Stimulated activated CD8-positive, alpha-beta memory T cell treated with anti-CD3 and anti-CD28 coated beads, Interleukin-15, amount 100 ng/mL, for 48 hours (primary cell): ENCODE results near the gene CKAP5.

Experiments
- DNase-seq, 2 donors: peaks; one replicate each; pipeline ENCODE4 v3.0.0-alpha.2; 2020; ENCODE audit warnings: low read depth in 2 of 2

Gene CKAP5

DNA sequence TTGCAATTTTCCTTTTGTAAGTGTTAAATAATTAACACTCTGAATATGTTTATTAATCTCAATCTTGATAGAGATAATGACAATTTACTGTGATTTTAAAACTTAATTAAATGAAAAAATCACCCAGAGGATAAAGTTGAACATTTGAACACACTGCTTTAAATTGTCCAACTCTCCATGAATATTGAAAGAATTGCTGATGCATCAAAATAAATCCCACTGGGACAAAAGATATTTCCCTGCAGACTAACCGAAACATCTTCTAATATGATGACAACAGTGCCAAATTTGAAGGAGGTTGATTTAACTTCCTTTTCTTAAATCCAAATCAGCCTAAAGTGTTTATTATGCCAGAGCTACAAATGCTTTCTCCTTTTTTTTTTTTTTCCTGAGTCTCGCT, 79.4 kb downstream of the CKAP5 start:
- no peak for DNase-seq

DNA sequence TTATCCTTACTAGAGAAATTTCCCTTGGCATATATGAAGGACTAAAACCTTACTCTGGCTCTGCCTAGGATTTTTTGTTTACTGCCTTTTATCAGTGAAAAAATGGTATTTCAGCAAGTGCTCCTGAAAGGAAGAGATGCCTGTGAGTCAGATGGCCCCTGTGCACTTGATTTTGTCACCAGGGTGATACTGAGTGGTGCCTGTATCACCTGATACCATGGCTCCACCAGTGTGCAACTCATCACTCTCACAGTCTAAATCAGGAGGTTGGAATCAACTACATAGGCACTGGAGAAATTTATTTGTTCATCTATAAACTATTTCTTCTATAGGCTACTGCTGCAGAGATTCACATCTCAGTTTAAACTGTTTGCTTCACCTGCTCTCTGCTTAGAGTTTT, 83.8 kb downstream of the CKAP5 start:
- DNase-seq: no peak

DNA sequence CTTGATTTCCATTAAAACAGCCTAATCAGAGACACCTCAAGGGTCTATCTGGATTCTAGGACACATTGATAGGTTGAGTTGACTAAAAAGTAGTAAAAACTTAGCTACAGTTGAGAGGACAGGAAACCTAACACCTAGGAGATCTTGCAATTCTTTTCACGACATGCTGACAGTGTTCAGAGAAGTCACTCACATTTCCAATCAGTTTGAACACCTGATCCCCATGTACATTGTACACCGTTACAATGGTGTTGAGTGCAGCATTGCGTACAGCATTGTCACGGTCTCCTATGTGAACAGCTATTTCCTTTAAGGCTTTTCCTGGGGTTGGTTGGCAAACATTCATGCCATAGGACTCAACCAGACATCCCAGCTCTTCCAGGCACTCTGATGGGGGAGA, 84.3 kb downstream of the CKAP5 start:
- no peak for DNase-seq

DNA sequence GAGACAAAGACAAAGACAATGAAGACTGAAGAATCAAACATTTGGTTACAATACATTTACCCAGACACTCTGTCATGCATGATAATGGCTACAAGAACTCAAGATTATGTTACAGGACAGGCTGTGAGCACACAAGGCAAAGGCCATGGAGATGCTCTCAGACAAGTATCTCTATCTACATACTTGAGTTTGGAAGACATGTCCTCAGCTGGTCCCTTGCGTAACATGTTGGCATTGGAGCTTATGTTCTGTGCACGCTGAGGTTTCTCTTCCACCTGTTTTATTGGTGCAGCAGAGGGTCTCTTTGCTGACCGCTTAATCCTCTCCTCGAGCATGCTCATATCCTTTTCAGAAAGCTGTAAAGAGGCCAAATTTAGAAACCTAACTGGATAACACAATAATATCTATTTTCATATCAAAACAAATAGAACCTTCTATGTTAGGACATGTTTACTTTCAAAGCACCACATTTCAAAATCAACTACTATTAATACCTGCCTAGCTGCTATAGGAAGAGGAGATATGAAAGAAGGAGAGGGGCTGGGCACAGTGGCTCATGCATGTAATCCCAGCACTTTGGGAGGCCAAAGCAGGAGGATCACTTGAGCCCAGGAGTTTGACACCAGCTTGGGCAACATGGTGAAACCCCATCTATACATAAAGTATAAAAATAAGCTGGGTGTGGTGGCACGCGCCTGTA, 85.5 kb downstream of the CKAP5 start:
- DNase-seq: no peak

DNA sequence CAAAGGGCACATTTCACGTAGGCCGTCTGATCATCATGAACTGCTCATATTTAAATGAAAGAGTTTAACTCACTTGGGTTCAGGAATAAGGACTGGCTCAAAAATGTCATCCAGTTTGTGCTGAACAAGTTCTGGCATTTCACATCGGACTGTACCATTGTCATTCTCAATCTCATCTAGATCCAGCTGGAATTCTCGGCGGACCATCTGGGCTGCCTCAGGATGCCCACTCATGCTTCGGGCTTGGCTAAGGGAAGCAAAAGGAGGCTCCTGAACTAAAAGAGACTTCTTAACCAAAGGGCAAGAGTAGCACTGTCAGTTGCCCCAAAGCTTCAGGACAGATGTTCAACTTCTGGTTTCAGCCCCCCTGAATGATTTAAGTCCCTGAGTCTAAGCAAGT, 86.9 kb downstream of the CKAP5 start:
- no peak for DNase-seq

DNA sequence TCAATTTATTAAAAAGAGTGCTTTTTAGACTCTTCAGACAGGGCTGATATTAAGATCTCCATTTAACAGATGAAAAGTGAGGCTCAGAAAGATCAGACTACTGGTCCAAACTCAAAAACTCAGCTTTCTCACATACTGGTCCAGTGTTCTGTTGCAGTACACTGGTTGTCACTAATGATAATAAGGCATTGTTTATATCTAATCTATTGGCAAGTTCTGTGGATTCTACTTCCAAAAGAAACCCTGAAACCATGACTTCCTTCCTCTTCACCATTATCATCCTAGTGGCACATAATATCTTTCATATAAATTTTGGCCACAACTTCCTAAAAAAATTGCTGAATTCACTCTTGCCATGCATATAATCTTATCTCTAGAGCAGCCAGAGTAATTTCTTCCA, 90.1 kb downstream of the CKAP5 start:
- no peak for DNase-seq

DNA sequence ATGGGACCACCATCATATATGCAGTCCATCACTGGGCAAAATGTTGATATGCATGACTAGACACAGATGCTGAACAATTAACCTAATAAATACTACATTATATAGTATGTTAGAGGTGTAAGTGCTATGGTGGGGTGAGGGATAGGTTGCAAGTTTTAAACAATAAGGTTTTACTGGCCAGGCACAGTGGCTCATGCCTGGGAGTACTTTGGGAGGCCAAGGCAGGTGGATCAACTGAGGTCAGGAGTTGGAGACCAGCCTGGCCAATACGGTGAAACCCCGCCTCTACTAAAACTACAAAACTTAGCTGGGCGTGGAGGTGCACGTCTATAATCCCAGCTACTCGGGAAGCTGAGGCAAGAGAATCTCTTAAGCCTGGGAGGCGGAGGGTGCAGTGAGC, 98.9 kb downstream of the CKAP5 start:
- DNase-seq: no peak

DNA sequence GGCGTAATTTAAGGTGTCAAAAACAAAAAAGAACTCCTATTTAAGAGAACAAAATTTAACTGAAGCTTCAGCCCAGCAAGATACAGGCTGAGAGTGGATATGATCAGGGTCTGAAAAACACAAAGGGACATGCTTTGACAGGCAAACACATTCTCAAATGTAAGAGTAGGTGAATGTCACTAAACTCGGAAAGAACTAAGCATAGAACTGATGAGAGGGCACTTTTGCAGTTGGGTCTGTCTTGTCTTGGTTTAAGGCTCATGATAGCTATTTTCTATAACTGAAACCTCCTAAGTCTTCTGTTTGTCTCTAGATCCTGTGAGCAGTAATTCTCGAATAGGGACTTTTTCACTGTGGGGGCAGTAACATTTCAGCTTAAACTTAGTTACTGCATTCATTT, 100.1 kb downstream of the CKAP5 start:
- DNase-seq: no peak

DNA sequence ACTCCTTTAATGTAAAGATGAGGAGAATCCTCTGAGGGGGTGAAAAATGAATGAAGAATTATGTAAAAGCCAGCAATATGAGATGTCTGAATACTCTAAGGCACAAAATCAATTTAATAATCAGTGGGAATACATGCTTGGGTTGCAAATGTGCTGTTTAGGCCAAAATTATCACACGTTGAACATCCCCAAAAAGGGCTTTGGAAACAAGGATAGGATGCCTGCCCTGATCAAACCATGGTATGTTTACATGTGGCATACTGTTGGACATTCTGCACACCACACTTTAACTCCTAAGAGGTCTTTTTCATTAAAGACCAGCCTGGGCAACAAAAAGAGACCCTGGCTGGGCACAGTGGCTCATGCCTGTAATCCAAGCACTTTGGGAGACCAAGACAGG, 100.8 kb downstream of the CKAP5 start:
- DNase-seq: no peak

DNA sequence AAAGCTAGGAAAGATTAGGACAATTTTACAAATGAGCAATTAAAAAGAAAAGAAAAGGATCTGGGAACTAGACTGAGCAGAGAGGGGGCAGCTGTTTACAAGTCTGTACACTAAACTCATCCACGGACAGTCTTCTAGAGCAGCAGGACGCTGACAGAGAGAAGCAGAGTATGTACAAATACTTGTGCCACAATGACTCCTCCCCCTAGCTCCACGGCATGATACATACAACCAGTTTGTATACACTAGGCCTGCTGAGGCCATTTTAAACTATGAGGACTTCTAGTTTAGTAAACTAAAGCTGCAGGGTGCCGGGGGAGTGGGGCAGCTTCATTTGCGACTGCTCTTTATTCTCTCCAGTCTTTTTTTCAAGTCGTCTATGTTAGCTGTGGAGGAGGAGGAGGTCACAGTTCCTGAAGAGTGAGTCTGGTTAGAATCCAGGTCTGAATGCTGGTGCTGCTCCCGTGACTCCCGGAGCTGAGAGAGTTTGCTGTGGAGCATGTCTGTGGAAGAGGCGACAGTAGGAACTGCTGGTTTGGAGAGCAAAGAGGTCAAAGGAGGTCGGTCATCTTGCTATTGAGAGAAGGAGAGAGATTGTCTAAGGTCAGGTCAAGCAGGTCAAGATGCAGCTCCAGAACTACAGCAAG, 102.3 kb downstream of the CKAP5 start:
- DNase-seq: no peak

DNA sequence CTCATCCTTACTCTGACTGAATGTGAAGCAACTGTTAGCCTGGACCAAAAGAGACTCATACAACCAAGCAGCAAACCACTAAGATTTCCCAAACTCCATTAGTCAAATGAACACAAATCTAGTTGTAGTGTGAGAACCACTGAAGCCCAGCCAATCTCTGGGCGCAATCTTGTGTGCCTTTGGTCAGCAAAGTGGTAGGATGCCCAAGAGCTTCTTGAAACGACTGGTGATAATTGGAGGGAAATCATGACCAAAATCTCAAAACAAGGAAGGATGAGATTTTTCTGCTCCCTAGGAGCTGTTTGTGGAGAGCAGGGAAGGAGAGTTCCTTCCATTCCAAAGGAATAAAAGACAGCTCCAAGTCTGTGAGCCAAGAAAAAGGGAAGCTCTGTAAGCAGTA, 103.0 kb downstream of the CKAP5 start:
- DNase-seq: no peak

DNA sequence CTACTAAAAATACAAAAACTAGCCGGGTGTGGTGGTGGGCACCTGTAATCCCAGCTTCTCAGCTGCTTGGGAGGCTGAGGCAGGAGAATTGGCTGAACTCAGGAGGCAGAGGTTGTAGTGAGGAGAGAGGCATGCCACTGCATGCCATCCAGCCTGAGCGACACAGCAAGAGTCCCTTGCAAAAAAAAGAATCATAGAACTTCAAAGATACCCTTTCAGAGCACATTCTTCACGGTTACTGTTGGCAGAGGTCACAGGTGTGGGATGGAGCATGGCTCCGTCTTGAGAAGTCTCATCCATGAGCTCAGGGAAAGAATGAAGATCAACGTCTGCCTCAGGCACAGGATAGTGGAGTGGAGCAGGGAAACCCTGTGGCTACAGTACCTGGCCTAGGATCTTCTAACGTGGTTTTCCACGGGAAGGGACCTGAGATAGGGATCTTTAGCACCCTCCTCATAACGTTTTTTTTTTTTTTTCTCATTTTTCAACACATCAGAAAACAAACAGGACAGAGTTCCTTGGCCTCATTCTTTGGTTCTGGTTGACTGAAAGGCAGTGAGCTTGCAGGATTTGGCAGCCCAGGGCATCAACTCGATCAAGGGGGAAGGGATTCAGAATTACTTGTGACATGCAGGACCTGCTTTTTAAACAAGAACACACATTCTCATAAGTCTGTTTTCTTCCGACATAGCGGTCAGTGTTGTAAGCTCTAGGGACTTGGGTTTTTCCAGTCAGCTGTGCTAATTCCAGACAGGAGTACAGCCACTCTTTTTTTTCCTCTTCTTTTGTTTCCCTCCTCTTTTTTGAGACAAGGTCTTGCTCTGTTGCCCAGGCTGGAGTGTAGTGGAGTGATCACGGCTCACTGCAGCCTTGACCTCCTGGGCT, 104.2 kb downstream of the CKAP5 start:
- DNase-seq: no peak

DNA sequence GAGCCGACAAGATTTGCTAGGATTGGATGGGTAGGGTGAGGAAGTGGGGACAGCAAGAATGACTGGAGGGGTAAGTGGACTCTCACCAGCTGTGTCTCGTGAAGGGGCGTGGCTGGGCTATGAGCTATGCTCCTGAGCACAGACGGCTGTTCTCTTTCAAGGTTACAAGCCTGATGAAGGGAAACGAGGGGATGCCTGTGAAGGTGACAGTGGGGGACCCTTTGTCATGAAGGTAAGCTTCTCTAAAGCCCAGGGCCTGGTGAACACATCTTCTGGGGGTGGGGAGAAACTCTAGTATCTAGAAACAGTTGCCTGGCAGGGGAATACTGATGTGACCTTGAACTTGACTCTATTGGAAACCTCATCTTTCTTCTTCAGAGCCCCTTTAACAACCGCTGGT, 107.2 kb downstream of the CKAP5 start:
- DNase-seq: no peak

DNA sequence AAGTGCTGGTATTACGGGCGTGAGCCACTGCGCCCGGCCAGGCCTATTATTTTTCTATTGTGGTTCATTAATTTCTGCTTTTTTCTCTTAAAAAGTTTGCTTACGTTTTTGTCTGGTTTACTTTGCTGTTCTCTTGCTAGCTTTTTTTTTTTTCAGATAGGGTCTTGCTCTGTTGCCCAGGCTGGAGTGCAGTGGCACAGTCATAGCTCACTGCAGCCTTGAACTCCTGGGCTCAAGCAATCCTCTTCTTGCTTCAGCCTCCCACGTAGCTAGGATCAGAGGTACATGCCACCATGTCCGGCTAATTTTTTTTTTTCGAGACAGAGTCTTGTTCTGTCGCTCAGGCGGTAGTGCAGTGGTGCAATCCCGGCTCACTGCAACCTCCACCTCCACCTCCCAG, 108.4 kb downstream of the CKAP5 start:
- no peak for DNase-seq

DNA sequence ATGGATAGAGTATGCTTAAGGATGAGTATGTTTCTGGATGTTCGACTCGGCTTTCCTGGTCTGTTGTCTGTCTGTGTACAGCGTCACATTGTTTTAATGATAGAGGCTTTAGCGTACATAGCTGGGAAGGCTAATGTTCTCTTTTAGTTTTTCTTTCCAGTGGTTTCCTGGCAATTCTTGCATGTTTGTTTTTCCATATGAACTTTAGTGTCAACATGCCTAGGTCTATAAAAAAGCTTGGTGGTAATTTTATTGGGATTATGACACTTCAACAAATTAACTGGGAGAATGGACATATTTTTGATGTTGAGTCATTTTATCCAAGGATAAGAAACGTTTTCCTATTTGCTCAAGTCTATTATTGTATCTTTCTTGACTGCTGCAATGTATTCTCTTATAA, 109.5 kb downstream of the CKAP5 start:
- no peak for DNase-seq

DNA sequence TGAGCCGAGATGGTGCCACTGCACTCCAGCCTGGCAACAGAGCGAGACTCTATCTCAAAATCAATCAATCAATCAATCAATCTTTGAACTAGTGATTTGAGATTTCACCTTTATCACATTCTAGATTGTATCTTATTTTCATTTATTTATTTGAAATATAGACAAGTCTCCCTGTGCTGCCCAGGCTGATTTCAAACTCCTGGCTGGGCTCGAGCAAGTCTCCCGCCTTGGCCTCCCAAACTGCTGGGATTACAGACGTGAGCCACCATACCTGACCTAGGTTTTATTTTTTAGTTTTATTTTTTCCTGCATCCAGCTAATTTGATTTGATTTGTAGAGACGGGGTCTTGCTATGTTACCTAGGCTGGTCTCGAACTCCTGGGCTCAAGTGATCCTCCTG, 109.9 kb downstream of the CKAP5 start:
- DNase-seq: no peak

DNA sequence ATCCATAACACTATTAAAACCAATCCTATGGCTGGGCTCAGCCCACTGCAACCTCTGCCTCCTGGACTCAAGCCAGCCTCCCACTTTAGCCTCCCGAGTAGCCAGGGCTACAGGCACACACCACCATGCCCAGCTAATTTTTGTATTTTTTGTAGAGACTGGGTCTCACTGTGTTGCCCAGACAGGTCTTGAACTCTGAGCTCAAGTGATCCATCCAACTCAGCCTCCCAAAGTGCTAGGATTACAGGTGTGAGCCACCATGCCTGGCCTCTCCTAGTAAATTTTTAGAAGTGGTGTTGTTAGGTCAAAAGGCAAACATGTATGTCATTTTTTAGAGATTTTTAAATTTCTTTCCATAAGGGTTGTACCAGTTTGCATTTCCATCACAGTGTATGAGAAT, 112.8 kb downstream of the CKAP5 start:
- DNase-seq: no peak

DNA sequence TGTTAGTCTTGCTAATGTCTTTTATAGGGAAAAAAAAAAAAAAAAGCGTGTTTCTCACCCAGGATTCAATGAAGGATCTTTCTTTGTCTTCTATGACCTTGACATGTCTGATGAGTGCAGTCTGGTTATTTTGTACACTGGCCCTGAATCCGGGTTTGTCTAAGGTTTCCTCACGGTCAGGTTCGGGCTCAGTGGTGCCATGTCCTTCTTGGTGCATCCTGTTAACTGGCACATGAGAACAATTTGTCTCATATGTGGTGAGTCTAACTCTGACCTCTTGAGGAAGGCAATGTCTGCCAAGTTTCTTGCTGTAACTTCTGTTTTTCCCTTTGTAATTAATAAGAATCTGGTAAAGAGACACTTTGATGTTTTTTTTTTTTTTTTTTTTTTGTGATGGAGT, 114.5 kb downstream of the CKAP5 start:
- no peak for DNase-seq

DNA sequence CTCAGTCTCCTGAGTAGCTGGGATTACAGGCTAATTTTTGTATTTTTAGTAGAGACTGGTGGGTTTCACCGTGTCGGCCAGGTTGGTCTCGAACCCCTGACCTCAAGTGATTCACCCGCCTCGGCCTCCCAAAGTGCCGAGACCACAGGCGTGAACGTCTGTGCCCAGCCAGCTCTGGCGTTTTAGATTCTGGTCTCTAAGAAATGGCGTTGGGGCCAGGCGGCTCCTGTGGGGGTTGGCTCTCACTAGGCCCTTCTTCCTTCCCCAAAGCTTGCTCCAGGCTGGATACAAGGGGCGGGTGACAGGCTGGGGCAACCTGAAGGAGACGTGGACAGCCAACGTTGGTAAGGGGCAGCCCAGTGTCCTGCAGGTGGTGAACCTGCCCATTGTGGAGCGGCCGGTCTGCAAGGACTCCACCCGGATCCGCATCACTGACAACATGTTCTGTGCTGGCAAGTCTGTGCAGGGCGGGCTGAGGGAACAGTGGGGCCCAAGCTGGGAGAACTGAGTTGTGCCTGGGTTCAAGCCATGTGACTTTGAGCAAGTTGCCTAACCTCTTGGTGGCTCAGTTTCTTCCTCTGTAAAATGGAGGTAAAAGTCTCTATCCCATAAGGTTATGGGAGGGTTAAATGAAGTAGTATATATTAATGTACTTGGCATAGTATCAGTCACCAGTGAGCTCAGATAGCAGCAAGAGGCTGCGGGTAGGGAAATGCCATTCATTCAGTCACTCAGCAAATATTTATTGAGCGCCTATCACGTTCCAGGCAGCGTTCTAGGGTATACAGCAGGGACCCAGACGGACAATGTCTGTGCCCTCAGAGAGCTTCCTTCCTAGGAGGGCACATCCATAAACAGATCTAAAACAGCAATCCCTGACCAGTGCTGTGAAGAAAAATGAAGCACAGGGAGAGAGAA, 116.7 kb downstream of the CKAP5 start:
- no peak for DNase-seq

DNA sequence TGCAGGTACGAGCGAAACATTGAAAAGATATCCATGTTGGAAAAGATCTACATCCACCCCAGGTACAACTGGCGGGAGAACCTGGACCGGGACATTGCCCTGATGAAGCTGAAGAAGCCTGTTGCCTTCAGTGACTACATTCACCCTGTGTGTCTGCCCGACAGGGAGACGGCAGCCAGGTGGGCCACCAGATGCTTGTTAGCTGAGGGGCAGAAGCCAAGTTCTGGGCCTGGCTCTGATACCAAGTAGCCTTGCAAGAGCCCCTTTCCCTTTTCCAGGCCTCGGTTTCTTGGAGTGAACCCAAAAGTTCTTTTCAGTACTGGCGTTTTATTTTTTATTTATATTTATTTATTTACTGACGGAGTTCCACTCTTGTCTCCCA, 117.4 kb downstream of the CKAP5 start:
- no peak for DNase-seq

DNA sequence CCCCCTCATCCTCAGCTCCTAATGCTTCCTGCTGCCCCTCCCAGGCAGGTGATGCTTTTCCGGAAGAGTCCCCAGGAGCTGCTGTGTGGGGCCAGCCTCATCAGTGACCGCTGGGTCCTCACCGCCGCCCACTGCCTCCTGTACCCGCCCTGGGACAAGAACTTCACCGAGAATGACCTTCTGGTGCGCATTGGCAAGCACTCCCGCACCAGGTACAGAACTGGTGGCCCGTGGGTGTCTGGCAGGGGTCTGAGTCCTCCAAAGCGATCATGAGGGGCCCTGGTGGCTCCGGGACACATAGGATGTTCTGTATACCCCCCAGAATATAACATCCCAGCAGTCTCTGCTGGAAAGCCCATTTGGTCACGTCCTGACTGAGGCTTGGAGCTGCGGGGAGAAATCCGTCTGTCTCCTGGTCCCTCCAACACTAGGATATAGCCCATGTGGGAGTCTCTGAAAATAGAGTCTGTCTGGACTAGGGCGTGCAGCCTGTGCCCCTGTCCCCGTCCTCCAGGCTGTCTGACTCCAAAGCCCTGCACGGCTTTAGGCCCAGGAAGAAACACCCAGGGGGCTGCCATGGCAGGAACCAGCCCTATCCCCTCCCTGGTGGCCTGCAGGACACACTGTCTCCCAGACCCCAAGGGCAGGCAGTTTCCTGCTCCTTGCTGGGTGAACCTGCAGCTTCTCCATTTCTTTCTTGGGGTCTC, 118.0 kb downstream of the CKAP5 start:
- DNase-seq: no peak
